GM21515 (cell line): ENCODE measurements around the gene FGL2.
"Not testable (repeated sequence)": the region's sequence is repeated elsewhere in the genome, so short reads cannot be mapped to it uniquely, and the experiment has no call there.

Source experiments
- ATAC-seq: cut with Tn5 transposase; IDR thresholded peaks from one replicate; pipeline ENCODE4 v1.9.1; 2021; ENCODE audit not compliant: unreplicated experiment

The FGL2 gene, protein sequence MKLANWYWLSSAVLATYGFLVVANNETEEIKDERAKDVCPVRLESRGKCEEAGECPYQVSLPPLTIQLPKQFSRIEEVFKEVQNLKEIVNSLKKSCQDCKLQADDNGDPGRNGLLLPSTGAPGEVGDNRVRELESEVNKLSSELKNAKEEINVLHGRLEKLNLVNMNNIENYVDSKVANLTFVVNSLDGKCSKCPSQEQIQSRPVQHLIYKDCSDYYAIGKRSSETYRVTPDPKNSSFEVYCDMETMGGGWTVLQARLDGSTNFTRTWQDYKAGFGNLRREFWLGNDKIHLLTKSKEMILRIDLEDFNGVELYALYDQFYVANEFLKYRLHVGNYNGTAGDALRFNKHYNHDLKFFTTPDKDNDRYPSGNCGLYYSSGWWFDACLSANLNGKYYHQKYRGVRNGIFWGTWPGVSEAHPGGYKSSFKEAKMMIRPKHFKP

DNA sequence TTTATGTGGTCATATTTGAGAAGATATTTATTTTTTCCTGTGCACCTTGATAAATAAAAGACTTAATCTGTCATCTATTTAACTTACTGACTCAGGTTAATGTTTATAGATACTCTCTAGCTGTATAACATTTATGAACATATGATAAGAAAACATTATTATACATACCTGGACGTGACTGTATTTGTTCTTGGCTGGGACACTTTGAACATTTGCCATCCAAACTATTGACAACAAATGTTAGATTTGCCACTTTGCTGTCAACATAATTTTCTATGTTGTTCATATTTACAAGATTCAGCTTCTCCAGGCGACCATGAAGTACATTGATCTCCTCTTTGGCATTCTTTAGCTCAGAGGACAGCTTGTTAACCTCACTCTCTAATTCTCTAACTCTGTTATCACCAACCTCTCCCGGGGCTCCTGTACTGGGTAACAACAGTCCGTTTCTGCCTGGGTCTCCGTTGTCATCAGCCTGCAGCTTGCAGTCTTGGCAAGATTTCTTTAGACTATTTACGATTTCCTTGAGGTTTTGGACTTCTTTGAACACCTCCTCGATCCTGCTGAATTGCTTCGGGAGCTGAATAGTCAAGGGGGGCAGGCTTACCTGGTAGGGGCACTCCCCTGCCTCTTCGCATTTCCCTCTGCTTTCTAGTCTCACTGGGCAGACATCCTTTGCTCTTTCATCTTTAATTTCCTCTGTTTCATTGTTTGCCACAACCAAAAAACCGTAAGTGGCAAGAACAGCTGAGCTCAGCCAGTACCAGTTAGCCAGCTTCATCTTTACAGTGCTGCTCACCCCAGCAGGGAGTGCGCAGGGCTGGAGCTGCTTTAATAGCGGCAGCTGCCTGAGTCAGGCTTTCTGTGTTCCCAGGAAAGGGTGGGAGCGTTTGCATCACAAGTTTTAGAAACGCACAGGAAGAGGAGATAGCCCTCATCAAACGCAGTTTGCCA lies at the start of gene FGL2:
Gene FGL2, minus strand, starts transcription at position 807 of the 954 bp plus-strand sequence. Its CDS starts 26 bp downstream, at position 781.
- ATAC-seq, result no peak

DNA sequence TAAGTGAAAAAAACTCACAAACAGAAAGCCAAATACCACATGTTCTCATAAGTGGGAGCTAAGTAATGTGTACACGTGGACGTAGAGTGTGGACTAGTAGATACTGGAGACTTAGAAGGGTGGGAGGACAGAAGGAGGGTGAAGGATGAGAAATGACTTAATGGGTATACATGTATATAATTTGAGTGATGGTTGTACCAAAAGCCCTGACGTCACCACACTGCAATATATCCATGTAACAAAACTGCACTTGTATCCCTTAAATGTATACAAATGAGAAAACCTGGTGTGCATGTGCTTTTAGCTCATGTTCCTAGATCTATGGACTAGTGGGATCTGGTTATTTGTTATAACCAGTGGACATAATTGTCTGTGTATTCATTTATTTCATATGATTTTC lies 48.5 kb upstream of the FGL2 start:
- no peak for ATAC-seq

DNA sequence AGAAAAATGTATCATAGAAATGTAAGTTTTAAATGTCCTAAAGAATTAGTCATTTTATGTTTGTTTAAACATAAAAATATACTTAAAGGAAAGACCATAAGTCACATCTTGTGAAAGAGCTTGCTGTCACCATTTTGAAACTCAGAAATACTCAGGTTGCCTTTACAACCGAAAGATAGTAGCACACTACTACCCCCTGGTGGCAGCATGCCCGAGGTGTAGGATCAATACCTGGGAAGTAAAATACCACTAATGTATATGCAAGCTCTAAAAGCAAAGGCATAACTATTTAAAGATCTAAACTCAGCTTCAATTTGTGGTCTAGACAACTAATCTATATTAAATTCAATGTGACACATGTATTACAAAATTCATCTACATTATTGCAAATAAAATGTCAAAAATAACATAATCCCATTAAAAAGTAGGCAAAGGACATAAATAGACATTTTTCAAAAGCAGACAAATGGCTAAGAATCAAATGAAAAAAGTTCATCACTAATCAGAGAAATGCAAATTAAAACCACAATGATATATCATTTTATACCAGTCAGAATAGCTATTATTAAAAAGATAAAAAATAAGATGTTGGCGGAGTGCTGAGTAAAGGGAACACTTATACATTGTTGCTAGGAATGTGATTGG lies 47.7 kb upstream of the FGL2 start:
- ATAC-seq, result peak; percentile 87

DNA sequence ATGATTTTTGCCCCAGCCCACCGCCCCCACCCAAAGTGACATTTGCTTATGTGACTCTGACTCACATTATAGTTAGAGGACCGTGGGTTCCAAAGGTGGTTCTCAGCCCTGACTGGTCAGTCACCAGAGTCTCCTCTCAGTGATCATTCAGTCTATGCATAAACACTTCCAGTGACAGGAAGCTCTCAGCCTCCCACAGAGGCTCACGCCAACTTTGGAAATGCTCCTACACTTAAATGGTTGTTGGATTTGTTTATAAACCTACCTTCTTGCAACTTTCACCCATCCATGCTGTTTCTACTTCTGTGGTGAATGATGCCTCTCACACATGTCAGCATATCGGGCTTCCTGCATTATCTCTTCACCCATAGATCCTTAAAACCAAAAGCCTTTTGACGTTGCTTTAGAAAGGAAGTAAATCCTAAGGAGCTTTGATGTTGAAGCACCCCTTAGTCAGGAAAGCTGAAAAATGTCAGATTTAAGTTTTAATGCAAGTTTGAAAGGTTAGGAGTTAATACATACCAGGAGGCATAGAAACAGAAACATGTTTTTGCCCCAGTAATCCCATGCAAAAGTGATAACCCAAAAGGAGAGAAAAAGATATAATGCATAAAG lies 46.5 kb upstream of the FGL2 start:
- no peak for ATAC-seq

DNA sequence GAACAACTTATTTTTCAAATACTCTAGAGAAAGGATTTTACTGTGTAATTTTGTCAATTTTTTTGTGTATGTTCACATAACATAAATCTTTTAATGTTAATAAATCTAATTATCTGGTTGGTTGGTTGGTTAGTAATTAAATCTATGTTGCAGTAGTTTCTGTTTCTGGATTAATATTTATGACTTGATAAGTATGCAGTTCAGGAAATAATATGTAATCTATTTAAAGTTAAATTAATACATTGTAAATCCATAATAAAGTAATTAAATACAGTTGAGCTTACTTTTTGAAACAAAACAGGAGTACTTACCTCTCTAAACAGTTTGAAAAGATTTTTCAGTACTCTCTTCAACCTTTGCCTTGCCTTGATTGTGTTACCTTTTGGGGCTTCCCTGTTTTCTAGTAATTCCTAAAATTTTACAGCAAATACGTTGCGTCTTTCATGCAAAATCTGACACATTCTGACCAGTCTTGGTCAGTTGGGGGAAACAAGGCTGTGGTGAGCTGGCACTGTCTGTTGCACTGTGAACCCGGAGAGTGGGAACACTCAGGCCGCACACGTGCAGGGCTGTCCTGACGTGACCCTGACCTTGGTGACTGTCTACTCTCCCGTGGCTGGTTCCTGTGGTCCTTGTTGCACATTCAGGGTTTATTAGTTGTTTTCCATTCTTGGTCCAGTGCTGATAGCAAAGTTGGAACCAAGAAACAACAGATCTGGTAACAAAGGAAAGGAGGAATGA lies 45.6 kb upstream of the FGL2 start:
- ATAC-seq, result no peak

DNA sequence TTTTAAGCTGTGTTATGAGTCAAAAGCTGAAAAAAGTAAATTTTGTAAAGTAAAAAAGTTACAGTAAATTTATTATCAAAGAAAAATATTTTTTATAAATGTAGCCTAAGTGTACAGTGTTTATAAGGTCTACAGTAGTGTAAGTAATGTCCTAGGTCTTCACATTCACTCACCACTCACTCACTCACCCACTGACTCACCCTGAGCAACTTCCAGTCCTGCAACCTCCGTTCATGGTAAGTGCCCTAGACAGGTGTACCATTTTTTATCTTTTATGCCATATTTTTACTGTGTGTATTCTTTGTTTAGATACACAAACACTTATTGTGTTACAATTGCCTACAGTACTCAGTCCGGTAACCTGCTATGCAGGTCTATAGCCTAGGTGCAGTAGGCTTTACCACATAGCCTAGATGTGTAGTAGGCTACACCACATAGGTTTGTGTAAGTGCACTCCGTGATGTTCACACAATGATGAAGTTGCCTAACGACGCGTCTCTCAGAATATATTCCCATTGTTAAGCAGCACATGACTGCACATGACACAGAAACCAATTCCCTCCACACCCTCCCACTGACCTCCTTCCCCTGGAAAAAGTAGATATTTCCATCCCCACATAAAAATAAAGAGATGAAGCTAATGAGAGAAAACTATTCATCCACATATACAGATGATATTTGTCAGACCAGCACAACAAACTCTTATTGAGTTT lies 44.8 kb upstream of the FGL2 start:
- ATAC-seq, result no peak

DNA sequence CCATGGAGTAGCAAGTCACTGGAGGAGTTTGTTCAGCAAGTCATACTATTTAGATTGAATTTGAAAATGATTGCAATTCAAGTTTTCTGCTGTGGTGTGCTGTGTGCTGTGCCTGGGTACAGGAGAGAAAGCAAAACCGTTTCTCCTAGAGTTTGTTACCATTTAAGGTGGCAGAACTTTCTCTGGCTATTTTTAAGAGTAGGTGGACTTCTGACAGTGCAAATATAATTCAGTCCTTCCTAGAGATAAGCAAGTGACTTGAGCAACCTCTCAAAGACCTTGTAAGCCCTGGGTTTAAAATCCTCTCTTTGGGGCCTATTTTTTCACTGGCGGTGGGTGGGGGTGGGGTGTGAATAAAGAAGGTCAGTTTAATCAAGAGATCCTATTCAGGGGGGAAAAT lies 42.9 kb upstream of the FGL2 start:
- ATAC-seq, result no peak

DNA sequence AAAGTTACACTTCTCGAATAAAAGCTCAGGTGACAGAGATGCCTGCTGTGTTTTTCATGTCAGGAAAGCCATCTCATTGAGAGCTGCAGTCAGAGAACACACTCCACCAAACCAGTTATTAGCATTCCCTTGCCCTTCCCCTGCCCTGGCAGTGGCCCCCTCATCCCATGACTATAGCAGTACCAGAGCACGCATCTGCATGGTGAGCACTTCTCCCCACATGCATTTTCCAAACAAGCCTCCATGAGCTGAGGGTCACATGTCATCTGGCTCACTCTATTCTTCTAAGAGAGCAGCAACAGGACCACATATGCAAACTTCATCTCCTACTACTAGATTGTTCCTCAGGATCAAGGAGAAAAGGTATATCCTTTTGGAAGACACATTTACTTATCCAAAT lies 42.4 kb upstream of the FGL2 start:
- ATAC-seq, result no peak

DNA sequence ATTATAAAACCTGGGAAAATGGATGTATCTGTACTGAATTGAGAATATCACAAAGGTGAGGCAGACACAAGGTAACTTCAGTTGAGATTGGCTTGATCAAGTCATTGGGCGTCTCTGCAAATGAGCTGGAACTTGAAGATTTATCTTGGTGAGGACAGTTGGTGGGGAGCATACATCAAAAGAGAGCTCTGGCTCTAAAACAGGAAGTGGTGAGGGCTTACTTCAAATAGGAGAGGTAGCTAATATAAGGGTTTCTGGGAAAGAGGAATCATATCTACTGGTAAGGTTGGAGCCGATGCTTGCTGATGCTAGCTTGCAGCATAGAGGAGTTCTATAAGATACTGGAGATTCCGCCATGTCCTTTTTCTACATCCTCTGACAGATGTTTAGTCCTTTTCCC lies 39.9 kb upstream of the FGL2 start:
- ATAC-seq, result no peak

DNA sequence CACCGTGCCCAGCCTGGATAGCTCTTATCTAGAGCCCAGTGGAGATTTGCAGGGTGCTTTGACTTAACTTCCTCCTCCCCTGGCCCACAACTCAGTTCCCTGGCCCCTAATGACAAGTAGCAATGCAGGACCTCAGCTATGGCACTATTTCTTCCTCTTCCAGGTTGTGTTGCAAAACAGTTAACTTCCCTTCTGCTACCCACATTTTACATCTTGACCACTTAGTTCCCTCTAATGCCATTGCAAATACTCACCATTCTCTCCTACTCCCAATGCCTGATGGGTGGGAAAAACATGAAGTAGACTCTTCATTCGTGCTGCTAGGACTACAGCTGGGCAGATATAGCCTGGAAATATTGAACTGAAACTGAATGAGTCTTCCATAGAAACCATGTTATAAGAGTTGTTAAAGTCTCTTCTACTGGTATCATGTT lies 39.1 kb upstream of the FGL2 start:
- no peak for ATAC-seq

DNA sequence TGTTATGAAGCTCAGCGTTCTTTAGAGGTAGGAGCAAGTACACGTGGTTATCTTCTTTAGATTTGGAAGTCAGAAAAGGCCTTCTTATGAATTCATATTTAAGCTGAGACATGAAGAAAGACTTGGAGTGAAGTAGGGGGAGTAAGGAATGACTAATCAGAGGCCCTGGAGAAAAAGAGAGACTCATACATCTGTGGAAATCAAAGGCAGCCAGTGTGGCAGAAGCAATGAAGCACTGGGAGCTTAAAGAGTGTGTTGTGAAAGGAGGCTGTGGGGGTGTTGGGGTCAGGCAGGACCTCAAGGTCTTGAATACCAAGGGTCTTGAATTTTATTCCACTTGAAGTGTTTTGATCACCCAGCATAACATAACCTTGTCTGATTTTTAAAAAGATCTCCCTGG lies 35.7 kb upstream of the FGL2 start:
- ATAC-seq, result no peak

DNA sequence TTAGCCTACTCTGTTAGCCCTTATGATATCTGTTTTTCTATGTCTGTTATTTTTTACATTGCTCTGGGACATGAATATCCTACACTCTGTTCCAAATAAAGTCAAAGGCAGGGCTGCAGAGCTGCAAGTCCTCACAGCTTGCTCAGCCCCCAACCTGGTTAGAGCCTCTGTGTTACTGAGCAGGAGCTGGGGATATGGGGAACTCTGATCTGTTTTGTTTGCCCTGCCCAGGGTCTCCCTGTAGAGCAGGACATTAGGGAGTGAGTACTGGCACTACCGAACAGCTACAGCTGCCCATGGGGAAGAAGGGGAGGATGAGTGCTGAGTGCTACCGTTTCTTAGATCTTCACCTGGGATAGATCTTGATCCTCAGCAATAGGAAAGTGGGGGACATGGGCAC lies 32.8 kb upstream of the FGL2 start:
- no peak for ATAC-seq

DNA sequence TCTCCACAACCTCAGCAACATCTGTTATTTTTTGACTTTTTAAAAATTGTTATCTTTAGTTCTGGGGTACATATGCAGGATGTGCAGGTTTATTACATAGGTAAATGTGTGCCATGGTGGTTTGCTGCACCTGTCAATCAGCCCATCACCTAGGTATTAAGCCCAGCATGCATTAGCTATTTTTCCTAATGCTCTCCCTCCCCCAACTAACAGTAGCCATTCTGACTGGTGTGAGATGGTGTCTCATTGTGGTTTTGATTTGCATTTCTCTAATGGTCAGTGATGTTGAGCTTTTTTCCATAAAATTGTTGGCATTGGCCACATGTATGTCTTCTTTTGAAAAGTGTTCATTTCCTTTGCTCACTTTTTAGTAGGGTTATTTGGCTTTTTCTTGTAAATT lies 29.2 kb upstream of the FGL2 start:
- not testable (repeated sequence) for ATAC-seq

DNA sequence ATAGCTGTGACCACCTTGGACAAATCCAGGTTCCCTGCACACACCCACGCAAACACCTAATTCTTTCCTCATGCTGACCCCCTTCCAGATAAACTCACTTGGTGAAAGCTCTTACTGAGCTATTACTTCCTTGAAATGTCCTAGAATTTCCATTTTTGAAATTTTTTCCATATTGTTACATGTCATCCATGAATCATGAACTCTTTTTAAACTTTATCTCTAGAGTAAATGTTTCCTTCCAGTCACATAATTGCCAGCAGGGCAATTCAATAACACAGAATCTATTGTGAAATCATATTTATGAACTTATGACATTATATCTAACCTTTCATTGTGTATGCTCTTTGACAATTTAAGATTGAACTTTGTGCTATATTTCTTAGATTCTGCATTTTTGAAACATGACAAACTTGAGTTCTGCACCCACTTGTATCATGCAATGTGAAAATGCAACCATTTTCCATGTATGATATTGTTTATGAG lies 26.8 kb upstream of the FGL2 start:
- no peak for ATAC-seq

DNA sequence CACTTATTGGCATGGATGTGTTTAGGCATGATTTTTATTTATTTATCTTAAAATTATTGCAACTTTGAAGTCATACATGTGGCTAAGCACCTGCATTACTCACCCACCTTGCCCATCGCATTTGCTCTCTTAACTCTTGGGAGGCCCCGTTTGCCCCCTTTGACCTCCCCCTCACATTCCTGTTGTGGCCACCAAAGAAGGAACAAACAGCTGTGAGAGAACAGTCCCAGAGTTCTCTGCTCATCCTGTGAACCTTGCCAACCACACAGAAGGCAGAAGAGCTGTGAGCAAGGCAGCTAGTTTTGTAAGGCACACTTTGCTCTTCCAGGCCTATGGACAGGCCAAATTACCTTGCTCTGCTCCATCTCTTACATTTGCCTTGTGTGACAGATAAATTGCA lies 23.6 kb upstream of the FGL2 start:
- ATAC-seq, result no peak

DNA sequence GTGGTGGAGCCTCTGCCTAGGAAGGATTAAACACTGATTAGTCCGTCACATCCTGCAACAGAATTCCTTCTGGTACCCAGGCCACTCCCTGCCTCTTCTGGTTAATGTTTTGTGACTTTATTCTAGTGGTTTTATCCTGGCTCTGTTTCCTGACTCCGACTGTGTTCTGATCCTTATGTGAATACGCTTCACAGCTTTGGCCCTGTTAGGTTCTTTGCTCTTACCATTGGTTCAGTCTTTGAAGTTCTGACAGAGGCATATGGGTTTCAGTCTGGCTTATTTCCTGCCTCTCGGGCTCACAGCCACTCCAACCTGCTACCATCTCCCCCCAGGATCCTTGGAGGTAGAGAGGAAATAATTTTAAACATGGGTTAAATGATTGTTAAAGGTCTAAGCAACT lies 23.2 kb upstream of the FGL2 start:
- no peak for ATAC-seq

DNA sequence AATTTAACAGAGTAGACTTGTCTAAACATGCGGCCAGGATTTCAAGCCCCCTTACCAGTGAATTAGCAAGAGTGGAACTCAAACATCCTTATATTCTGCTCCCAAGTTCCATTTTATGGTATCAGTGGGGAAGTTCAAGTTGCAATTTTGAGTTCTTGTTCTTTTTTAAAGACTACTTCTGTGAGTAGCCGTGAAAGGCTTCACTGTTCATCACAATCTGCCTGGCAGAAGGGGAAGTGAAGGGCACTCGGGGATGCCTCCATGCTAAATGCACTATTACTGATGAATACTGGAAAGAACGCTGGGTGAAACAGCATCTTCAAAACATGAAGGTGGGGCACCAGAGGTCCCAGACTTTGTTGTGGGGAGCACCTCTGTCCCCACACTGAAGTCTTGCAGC lies 22.4 kb upstream of the FGL2 start:
- no peak for ATAC-seq

DNA sequence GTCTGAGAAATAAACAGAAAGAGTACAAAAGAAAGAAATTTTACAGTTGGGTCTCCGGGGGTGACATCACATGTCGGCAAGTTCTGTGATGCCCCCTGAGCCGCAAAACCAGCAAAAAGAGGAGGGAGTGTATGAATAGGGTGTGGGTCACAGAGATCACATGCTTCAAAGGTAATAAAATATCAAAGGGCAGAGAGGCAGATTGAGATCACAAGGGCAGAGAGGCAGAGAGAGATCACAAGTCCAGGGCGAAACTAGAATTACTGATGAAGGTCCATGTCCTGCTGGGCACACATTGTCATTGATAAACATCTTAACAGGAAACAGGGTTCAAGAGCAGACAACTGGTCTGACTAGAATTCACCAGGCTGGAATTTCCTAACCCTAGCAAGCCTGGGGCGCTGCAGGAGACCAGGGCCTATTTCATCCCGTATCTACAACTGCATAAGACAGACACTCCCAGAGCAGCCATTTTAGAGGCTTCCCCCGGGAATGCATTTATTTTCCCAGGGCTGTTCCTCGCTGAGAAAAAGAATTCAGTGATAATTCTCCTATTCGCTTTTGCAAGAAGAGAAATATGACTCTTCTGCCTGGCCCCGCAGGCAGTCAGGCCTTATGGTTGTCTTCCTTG lies 20.2 kb upstream of the FGL2 start:
- ATAC-seq, result not testable (repeated sequence)
